D721Med (cell line): ENCODE data around the gene NF2.
"Not testable (repeated sequence)": the region's sequence is repeated elsewhere in the genome, so short reads cannot be mapped to it uniquely, and the experiment has no call there.

Source experiments
- DNase-seq: peaks from one replicate; pipeline ENCODE4 v3.0.0; 2011; ENCODE audit warnings: low spot score; ENCODE audit not compliant: insufficient read length
- FAIRE-seq: peaks from 2 replicates; lab custom pipeline; 2011; peaks lifted over from hg19 to GRCh38; lab: Jason Lieb, UNC
- CTCF ChIP-seq: IDR thresholded peaks from 2 replicates; pipeline ENCODE4 v1.5.1; 2012; ENCODE audit warnings: mild to moderate bottlenecking, control low read depth; ENCODE audit not compliant: insufficient read depth; ENCODE audit errors: missing control alignments

NF2 gene

DNA sequence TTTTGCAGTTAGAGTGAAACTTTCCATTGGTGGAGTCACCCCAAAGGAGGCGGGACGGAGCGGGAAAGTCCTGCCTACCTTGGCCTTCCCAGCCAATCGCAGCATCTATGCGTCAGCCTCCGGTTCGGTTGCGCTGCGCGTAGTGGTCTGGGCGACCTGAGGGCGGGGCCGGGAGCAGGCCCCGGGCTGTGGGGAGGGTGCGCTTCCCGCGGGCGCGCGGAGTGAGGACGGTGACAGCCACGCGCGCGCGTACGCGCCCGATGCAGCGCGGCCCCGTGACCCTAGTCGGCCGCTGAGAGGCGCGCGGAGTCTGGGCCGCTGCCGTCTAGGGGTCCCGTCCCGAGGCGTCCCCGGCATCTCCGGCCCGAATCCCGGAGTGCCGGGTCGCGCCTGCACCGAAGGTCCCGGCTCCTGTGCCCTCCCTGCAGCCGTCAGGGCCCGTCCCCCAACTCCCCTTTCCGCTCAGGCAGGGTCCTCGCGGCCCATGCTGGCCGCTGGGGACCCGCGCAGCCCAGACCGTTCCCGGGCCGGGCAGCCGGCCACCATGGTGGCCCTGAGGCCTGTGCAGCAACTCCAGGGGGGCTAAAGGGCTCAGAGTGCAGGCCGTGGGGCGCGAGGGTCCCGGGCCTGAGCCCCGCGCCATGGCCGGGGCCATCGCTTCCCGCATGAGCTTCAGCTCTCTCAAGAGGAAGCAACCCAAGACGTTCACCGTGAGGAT lies at the start of gene NF2:
TSS of gene NF2 (plus strand) at position 276 of the 718 bp plus-strand sequence. CDS start at position 642, 366 bp downstream.
- DNase-seq: peak; percentile 64
- TF ChIP-seq CTCF: no peak
- no peak for FAIRE-seq

DNA sequence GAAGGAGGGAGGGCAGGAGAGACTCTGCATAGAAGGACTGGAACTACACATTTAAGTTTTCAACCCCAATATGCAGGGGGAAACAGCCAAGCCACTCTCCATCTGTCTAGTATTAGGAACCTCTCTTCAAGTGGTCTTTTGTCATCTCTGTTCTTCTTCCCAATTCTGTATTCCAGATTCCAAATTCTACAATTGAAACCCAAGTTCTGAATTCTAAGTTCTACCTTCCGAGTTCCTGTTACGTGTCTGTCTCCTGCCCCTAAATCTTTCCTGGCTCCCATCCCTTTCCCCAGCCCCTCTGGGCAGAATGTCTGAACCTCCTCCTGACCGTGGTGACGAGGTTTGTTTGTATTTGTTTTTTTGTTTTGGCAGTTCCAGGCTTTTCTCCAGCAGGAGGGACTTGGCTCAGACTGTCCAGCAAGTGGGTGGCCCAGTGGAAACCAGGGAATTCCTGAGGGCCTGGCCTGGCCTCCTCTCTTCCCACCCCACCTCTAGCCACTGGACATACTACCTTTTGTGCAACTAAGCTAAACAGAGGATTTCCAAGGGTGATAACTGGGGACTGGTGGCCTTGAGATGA lies 48.3 kb upstream of the NF2 start:
- TF ChIP-seq CTCF: no peak
- FAIRE-seq (no peak), DNase-seq (no peak)

DNA sequence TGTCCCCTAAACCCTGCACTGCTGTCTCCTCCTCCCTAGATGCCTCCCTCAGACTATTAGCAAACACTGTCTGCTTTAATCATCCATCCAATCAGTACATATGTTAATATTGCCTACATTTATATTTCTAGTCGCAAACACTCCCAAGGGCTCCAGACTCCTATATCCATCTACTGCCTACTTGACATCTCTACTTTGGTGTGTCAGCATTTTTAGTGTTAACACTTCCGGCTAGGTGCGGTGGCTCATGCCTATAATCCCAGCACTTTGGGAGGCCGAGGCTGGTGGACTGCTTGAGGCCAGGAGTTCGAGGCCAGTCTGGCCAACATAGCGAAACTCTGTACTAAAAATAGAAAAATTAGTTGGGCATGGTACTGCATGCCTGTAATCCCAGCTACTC lies 44.4 kb upstream of the NF2 start:
- DNase-seq (no peak), FAIRE-seq (no peak)
- no peak for TF ChIP-seq CTCF

DNA sequence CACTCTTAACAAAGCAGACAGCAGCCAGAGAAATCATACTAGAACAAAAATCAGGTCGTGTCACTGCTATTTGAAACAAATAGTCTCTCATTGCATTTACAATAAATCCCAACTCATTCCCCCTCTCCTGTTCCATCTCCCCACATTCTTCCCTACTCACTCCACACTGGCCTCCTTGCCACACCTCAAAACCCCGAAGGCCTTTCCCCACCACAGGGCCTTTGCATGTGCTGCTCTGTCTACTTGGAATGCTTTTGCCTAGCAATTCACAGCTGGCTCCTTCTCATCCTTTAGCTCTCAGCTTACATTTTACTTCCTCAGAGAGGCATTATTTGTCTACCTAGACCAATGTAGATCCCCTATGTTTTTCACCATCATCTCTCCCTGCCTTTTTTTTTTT lies 43.6 kb upstream of the NF2 start:
- FAIRE-seq (no peak), DNase-seq (no peak)
- TF ChIP-seq CTCF: no peak

GRCh38 chr22:29563652-29564460 lies 39.6 kb upstream of the NF2 start:
- no peak for TF ChIP-seq CTCF
- no peak for FAIRE-seq
- DNase-seq: no peak

DNA sequence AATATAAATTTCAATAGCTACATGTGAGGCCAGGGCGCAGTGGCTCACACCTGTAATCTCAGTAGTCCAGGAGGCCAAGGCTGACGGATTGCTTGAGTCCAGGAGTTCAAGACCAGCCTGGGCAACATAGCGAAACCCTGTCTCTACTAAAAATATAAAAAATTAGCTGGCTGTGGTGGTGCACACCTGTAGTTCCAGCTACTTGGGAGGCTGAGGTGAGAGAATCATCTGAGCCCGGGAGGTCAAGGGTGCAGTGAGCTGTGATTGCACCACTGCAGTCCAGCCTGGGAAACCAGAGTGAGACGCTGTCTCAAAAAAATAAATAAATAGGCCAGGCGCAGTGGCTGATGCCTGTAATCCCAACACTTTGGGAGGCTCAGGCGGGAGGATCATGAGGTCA lies 36.9 kb upstream of the NF2 start:
- not testable (repeated sequence) for DNase-seq, FAIRE-seq

- DNase-seq (no peak), FAIRE-seq (no peak)
- no peak for TF ChIP-seq CTCF
These were observed 36.1 kb upstream of the NF2 start for GRCh38 chr22:29567338-29567737.
